HG03095 (cell line): ENCODE results near the gene PRAMEF27.
"Not testable (repeated sequence)": the region's sequence is repeated elsewhere in the genome, so short reads cannot be mapped to it uniquely, and the experiment has no call there.

Source experiments
- ATAC-seq: cut with Tn5 transposase; IDR thresholded peaks from one replicate; pipeline ENCODE4 v1.9.1; 2021; ENCODE audit warnings: moderate library complexity; ENCODE audit not compliant: unreplicated experiment

The PRAMEF27 gene

GRCh38 chr1:13056475-13056874 lies at the start of gene PRAMEF27:
Gene PRAMEF27, minus strand, starts transcription at chr1:13056575. Its CDS starts 2,916 bp downstream, at chr1:13053659.
- not testable (repeated sequence) for ATAC-seq

DNA sequence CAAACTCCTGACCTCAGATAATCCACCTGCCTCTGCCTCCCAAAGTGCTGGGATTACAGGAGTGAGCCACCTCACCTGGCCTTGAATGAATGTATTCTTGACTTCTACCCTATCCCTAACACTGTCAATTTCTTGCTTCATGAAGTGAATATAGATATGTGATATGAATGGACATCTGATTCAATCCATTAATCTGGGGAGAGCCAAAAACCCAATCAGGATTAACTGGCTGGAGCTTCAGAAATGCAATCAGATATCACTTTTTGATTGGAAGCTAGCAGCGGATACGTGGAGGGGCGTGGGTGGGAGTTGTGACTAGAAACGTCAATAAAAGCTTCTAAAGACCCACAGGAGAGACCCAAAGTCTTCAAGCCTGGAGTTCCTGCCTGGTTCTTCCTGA lies 14.1 kb upstream of the PRAMEF27 start, which contains the start of gene PRAMEF25:
TSS of gene PRAMEF25 (plus strand) at position 301 of the 400 bp plus-strand sequence. CDS start 2,920 bp downstream, outside the sequence.
- ATAC-seq: not testable (repeated sequence)

DNA sequence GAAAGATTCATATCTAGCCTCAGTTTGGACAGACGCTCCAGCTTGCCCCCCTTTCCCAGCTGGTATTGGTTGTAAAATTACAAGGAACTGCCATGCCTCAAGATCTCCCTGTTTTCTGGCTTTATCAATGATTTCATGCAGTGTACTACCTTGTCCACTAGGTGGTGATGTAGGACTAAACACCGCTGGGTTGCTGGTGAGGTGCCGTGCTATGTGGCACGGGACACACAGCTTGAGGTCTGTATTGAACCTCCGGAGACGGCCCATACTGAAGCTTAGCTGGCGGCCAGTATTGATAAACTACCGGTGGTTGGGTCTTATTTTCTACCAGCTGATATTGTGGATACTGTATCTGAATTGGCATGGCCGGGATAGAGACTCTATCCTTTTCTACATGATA lies 36.5 kb downstream of the PRAMEF27 start:
- not testable (repeated sequence) for ATAC-seq

GRCh38 chr1:13011932-13012331 lies 44.4 kb downstream of the PRAMEF27 start:
- not testable (repeated sequence) for ATAC-seq

DNA sequence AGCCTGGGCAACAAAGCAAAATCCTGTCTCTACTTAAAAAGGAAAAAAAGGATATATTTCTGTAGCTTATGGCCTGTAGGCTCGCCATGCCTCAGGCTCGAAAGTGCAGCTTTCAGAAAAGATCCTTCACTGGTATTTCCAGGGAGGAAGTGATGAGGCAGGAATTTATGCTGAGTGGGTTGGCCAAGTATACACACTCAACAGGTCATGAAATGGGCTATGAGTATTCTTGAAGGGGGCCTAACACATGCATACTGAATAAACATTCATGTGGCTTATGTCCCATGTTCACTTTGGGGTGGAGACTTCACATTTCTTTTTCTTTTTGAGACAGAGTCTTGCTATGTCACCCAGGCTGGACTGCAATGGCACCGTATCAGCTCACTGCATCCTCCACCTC lies 47.0 kb downstream of the PRAMEF27 start:
- not testable (repeated sequence) for ATAC-seq

DNA sequence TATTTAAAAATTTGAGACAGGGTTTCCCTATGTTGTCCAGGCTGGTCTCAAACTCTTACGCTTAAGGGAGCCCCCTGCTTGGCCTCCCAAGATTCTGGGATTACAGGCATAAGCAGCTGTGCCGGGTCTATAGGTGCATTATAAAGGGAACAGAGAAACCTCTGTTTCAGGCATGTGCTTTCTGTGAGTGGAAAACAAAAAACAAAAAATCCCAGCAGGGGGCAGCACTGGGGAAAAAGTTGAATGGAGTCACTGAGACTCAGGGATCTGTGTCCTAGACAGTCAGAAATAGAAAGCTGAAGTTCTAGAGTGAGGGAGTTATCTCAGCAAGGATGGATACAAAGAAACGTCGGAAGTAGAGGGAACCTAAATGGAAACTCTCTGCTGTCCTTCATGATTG lies 50.6 kb downstream of the PRAMEF27 start:
- ATAC-seq: not testable (repeated sequence)
